NT2/D1 (cell line): ENCODE results near the gene RBFOX1.

Experiments
- DNase-seq: peaks from one replicate; pipeline ENCODE4 v3.0.0-alpha.2; 2011; ENCODE audit warnings: low read depth, low spot score
- H3K27me3 ChIP-seq: 2 replicates; pipeline ENCODE4 v1.6.0; 2011; ENCODE audit warnings: mild to moderate bottlenecking; ENCODE audit not compliant: insufficient read length, insufficient read depth
- H3K36me3 ChIP-seq: 2 replicates; pipeline ENCODE4 v1.6.1; 2011; ENCODE audit warnings: mild to moderate bottlenecking, low read length, mixed read lengths; ENCODE audit not compliant: insufficient read depth, insufficient read length
- H3K4me1 ChIP-seq: 2 replicates; pipeline ENCODE4 v1.5.1; 2011; ENCODE audit not compliant: insufficient read depth, insufficient read length
- H3K4me3 ChIP-seq: 2 replicates; pipeline ENCODE4 v1.5.1; 2011; ENCODE audit warnings: low read depth; ENCODE audit not compliant: insufficient read length
- H3K9ac ChIP-seq: 2 replicates; pipeline ENCODE4 v1.6.0; 2011; ENCODE audit warnings: low read depth; ENCODE audit not compliant: insufficient read length
- H3K9me3 ChIP-seq: 2 replicates; pipeline ENCODE4 v1.5.1; 2011; ENCODE audit warnings: mild to moderate bottlenecking, low read length; ENCODE audit not compliant: insufficient read depth
- SUZ12 ChIP-seq: IDR thresholded peaks from 2 replicates; pipeline ENCODE4 v1.6.1; 2011; ENCODE audit not compliant: insufficient read length, insufficient read depth; ENCODE audit errors: extremely low read depth
- YY1 ChIP-seq: IDR thresholded peaks from 2 replicates; pipeline ENCODE4 v1.6.1; 2011; ENCODE audit not compliant: insufficient read length, insufficient read depth
- ZNF274 ChIP-seq: IDR thresholded peaks from 2 replicates; pipeline ENCODE4 v1.6.1; 2011; ENCODE audit warnings: mild to moderate bottlenecking, low read depth, low read length

Gene RBFOX1

DNA sequence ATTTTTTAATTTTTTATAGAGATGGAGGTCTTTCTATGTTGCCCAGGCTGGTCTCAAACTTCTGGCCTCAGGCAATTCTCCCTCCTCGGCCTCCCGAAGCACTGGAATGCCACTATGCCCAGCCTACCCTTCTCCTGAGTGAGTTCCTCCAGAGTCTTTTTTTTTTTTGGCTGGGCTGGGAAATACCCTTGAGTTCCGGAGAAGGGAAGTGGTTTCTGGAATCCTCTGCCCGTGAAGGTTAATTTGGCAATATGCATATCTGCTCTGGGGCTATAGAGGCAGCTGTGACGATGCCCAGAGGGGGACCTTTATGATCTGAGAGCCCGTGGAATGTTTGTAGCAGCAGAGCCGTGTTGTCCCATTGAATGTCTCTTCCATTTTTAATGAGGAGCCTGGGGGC, 217.5 kb downstream of the RBFOX1 start:
- Histone ChIP-seq H3K9me3 (no peaks in the 10 kb centered on the region), H3K9ac (no peak overlapping the region), H3K27me3 (no peaks in the 10 kb centered on the region), H3K4me1 (no peaks in the 10 kb centered on the region), H3K4me3 (no peak overlapping the region), H3K36me3 (no peaks in the 10 kb centered on the region)
- no peak for DNase-seq
- TF ChIP-seq YY1 (no peak), SUZ12 (no peak), ZNF274 (no peak)

DNA sequence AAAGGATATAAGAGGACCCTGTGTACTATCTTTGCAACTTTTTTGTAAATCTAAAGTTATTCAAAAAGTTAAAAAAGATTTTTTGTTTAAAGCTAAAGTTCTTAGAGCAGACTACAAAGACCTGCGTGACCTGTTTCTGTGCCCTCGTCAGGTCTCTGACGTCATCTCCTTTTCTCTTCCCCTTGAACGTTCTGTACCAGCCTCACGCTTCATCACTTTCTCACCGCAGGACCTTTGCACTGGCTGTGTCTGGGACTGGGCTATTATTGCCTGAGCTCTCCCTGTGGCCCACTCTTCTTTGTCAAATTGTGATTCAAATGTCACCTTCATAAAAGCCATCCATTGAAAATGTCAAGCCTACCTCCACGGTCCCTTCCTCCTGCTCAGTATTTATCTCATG, 222.8 kb downstream of the RBFOX1 start:
- H3K36me3 ChIP-seq: no peaks in the 10 kb centered on the region
- no peaks in the 10 kb centered on the region for H3K4me1 ChIP-seq
- H3K9me3 ChIP-seq: no peaks in the 10 kb centered on the region
- H3K4me3 ChIP-seq: no peak overlapping the region
- H3K9ac ChIP-seq: no peak overlapping the region
- TF ChIP-seq SUZ12: no peak
- TF ChIP-seq ZNF274: no peak
- TF ChIP-seq YY1: no peak
- no peaks in the 10 kb centered on the region for H3K27me3 ChIP-seq
- no peak for DNase-seq

DNA sequence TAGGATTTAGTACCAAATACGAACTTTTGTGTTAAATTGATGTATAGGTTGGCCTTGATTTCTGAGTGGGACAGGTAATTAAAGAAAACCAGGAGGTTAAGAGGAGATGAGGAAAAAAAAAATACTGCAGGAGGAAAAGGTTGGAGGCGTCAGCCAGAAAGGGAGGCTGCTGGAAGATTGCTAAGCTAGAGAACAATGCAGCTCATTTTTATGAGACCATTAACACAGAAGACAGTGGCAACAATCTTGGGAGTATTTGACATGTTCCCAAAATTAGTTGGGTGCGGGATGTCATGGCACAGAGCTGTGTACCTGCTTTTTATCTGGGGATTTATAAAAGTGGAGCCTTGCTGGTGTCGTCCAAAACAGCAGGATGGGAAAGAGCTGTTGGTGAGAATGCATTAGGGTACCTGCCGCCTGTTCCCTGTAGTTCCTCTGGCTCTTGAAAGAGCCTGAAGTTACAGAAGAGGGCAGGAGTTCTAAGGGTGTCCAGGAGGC, 229.3 kb downstream of the RBFOX1 start:
- H3K9me3 ChIP-seq: no peaks in the 10 kb centered on the region
- H3K4me3 ChIP-seq: no peak overlapping the region
- no peaks in the 10 kb centered on the region for H3K4me1 ChIP-seq
- no peak for DNase-seq
- no peaks in the 10 kb centered on the region for H3K36me3 ChIP-seq
- H3K9ac ChIP-seq: no peak overlapping the region
- no peaks in the 10 kb centered on the region for H3K27me3 ChIP-seq
- TF ChIP-seq ZNF274 (no peak), YY1 (no peak), SUZ12 (no peak)

DNA sequence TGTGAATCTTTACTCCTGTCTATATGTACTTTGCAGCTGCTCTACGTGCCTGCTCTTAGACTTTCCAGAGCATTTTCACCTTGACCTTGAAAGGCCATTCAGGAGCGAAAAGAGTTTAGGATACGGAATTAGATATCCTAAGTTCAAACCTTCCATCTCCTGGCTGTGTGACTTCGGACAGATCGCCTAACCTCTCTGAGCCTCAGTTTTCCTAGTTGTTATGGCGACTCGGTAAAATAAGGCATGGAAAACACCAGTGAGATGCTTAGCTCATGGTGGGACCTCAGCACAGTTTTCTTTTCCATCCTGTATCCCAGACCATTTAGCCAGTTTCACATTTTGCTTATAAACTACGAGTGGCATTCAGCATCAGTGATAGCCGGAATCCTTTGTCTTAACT, 233.7 kb downstream of the RBFOX1 start:
- Histone ChIP-seq H3K9ac (no peak overlapping the region), H3K27me3 (no peaks in the 10 kb centered on the region), H3K9me3 (no peaks in the 10 kb centered on the region), H3K36me3 (no peaks in the 10 kb centered on the region), H3K4me3 (no peak overlapping the region), H3K4me1 (no peaks in the 10 kb centered on the region)
- DNase-seq: no peak
- TF ChIP-seq SUZ12 (no peak), YY1 (no peak), ZNF274 (no peak)

DNA sequence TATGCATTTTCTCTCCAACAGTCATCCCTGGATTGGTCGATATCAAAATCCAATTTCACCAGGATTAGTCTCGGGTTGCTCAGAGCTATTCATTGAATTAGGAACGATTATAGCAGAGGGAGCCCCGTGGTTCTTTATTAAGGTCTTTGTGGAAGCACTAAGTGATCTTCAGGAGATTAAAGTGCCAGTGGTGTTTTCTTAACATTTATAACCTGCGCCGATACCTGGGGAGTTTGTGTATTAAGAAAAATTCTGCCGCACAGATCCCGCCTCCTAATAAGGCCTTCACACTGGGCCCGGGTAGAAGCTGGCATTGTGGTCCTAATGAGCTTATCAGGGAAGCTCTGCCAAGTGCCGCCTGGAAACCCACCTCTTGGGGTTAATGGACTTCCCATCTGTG, 238.7 kb downstream of the RBFOX1 start:
- H3K4me3 ChIP-seq: no peak overlapping the region
- no peaks in the 10 kb centered on the region for H3K27me3 ChIP-seq
- H3K9ac ChIP-seq: no peak overlapping the region
- no peaks in the 10 kb centered on the region for H3K36me3 ChIP-seq
- no peak for TF ChIP-seq SUZ12
- no peak for TF ChIP-seq ZNF274
- no peak for TF ChIP-seq YY1
- no peaks in the 10 kb centered on the region for H3K9me3 ChIP-seq
- DNase-seq: no peak
- H3K4me1 ChIP-seq: no peaks in the 10 kb centered on the region

DNA sequence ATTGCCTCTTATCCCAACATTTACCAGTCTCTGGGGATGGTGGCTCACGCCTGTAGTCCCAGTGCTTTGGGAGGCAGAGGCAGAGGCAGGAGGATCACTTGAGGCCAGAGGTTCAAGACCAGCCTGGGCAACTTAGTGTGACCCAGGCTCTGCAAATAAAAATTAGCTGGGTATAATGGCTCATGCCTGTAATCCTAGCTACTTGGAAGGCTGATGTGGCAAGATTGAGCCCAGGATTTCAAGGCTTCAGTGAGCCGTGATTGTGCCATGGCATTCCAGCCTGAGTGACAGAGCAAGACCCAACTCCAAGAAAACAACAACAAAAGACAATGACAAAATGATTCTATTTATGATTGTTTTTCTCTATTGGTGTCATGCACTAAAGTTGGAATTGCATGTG, 244.9 kb downstream of the RBFOX1 start:
- H3K36me3 ChIP-seq: no peaks in the 10 kb centered on the region
- TF ChIP-seq ZNF274: no peak
- TF ChIP-seq SUZ12: no peak
- H3K27me3 ChIP-seq: no peaks in the 10 kb centered on the region
- no peak overlapping the region for H3K9ac ChIP-seq
- H3K9me3 ChIP-seq: no peaks in the 10 kb centered on the region
- H3K4me3 ChIP-seq: no peak overlapping the region
- no peaks in the 10 kb centered on the region for H3K4me1 ChIP-seq
- DNase-seq: no peak

DNA sequence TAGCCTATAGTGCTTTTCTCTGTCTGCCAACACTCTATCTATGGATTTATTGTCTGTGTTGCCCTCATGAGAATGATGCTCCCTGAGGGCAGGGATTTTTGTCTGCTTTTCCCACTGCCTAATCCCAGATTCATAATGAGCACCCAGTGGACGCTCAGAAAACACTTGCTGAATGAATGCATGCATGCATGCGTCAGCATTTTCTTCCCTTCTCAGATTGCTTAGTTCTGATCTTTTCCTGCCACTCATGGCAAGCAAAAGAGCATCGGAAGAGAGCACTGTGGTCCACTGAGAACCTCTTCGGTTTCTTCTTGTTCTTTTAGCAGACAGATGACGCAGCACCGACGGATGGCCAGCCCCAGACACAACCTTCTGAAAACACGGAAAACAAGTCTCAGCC, 246.8 kb downstream of the RBFOX1 start:
- H3K4me1 ChIP-seq: no peaks in the 10 kb centered on the region

More for the DNA sequence above, 246.8 kb downstream of the RBFOX1 start:
- Histone ChIP-seq H3K9me3 (no peaks in the 10 kb centered on the region), H3K9ac (no peak overlapping the region), H3K4me3 (no peak overlapping the region), H3K27me3 (no peaks in the 10 kb centered on the region), H3K36me3 (no peaks in the 10 kb centered on the region)
- no peak for DNase-seq
- TF ChIP-seq ZNF274 (no peak), SUZ12 (no peak), YY1 (no peak)
